ENCODE measurements around the gene RNF223. TPM values are rescaled to one million over a fixed set of nuclear protein-coding genes. Genes with fewer than 3 reads are reported as not detected.

The RNF223 gene
- total RNA-seq, 4 donors from 2014 or later: not detected

DNA sequence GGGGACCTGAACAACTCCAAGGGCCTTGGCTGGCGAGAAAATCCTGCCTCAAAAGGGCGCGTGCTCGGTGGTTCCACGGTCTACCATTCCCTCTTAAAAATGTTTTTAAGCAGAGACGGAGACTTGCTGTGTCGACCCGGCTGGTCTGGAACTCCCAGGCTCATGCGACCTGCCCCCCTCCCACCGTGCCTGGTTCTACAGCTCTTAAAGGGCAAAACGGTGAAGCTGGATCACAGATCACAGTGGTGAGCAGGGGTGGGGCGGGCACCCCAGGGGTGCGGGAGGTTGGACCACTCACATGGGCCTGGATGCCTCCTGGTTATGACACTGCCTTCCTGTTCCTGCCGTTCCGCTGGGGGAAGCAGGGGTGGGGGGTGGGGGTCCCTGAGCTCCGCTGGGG, 46.0 kb upstream of the RNF223 start:
- DNase-seq (ENCODE audit: low spot score in 2 of 2): no peak
- Histone ChIP-seq H3K36me3 (no peaks in the 10 kb centered on the region), H3K4me3 (no peak overlapping the region), H3K4me1 (peaks cover 0 to 24% (median 10%) of the 10 kb centered on the region in 4 donors), H3K27me3 (peaks cover 0 to 7% of the 10 kb centered on the region in 2 donors), H3K9me3 (no peaks in the 10 kb centered on the region), H3K27ac (no peak overlapping the region)
- TF ChIP-seq POLR2A (IDR thresholded peaks at IDR 0.05): no peak
- TF ChIP-seq, protein P1, sequence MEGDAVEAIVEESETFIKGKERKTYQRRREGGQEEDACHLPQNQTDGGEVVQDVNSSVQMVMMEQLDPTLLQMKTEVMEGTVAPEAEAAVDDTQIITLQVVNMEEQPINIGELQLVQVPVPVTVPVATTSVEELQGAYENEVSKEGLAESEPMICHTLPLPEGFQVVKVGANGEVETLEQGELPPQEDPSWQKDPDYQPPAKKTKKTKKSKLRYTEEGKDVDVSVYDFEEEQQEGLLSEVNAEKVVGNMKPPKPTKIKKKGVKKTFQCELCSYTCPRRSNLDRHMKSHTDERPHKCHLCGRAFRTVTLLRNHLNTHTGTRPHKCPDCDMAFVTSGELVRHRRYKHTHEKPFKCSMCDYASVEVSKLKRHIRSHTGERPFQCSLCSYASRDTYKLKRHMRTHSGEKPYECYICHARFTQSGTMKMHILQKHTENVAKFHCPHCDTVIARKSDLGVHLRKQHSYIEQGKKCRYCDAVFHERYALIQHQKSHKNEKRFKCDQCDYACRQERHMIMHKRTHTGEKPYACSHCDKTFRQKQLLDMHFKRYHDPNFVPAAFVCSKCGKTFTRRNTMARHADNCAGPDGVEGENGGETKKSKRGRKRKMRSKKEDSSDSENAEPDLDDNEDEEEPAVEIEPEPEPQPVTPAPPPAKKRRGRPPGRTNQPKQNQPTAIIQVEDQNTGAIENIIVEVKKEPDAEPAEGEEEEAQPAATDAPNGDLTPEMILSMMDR (IDR thresholded peaks at IDR 0.05): no peak
- WGBS, 2 donors: 60 to 70% methylated on average over 16 of the region's 16 CpGs

DNA sequence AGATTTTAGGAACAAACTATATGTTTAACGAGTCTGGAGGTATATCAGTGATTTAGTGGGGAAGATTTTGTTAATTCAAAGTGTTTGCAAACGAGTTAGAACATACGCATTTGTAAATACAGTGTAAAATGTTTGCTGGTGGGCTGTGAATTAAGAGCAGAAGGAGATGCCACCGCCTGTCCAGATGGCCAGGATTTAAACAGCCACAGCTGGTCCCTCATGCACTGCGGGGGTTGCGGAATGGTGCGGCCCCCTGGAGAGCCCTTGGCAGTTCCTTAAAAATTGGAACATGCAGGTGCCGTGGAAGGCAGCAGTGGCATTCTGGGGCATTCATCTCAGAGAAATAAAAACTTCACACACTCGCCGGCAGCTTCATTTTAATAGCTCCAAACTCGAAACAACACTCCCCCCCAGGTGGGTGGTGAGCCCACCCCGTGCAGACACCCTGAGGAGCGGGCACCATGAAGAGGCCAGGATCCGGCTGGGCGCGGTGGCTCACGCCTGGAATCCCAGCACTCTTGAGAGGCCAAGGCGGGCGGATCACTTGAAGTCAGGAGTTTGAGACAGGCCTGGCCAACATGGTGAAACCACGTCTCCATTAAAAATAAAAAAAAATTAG, 45.3 kb upstream of the RNF223 start:
- Histone ChIP-seq H3K9me3 (no peaks in the 10 kb centered on the region), H3K4me3 (no peak overlapping the region), H3K36me3 (no peaks in the 10 kb centered on the region), H3K27ac (no peak overlapping the region), H3K27me3 (peaks cover 0 to 7% of the 10 kb centered on the region in 2 donors), H3K4me1 (peaks cover 0 to 31% (median 10%) of the 10 kb centered on the region in 4 donors)
- 72 to 77% methylated on average over 20 of the region's 20 CpGs for WGBS, 2 donors
- TF ChIP-seq, protein P1 (IDR thresholded peaks at IDR 0.05): no peak
- TF ChIP-seq POLR2A (IDR thresholded peaks at IDR 0.05) (no peak), EP300 (IDR thresholded peaks at IDR 0.05) (no peak)
- DNase-seq (ENCODE audit: low spot score in 2 of 2): no peak

- Histone ChIP-seq H3K9me3 (no peaks in the 10 kb centered on the region), H3K27ac (no peak overlapping the region), H3K27me3 (peaks cover 0 to 7% of the 10 kb centered on the region in 2 donors), H3K4me1 (peaks cover 0 to 32% (median 10%) of the 10 kb centered on the region in 4 donors), H3K4me3 (no peak overlapping the region), H3K36me3 (peaks cover 0 to 2% (median 0%) of the 10 kb centered on the region in 3 donors)
- DNase-seq (ENCODE audit: low spot score in 2 of 2): no peak
- 81 to 82% methylated on average over 11 of the region's 11 CpGs for WGBS, 2 donors
- TF ChIP-seq EP300 (IDR thresholded peaks at IDR 0.05): no peak
- TF ChIP-seq, protein P1 (IDR thresholded peaks at IDR 0.05): no peak
- no peak for TF ChIP-seq POLR2A (IDR thresholded peaks at IDR 0.05)
Measured at GRCh38 chr1:1118876-1119220, 44.7 kb upstream of the RNF223 start.

DNA sequence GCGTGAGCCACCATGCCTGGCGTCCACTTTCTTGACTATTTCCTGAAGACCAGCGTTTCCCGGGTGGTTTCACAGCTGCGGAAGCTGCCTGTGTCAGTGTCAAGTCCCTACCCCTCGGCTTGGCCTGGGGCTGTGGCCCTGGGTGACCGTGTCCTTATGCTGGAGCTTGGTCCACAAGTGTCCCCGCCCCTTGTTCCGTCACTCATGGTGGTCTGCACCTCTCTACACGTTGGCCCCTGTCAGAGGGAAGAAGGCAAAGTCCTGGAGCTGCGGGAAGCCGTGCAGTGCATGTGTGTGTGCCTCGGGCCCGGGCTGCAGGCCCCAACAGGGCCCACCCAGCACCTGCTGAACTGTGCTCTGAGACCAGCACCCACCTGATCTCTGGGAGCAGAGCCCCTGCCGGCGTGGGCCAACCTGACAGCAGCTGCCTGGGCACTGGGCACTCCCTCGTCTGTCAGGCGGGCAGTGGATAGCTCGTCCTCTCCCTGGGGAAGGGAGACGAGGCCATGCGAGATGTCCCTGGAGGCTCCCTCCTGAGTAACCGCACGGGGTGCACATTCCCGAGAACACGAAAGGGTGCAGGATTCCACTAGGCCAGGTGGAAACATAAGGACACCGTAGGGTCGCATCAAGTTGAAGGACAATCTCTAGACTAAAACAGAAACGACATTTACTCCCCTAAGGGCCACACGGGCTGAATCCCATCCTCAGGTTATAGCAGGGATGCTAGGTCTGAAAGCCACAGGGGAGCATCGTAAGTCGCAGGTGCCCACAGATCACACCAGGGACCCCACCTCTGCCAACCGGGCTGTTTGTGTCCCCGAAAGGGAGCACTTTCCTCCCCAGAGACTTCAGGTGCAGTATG, 44.1 kb upstream of the RNF223 start:
- TF ChIP-seq, protein P1 (IDR thresholded peaks at IDR 0.05): no peak
- TF ChIP-seq EP300 (IDR thresholded peaks at IDR 0.05) (no peak), POLR2A (IDR thresholded peaks at IDR 0.05) (no peak)
- Histone ChIP-seq H3K27me3 (peaks cover 0 to 7% of the 10 kb centered on the region in 2 donors), H3K9me3 (peaks cover 0 to 4% (median 0%) of the 10 kb centered on the region in 4 donors), H3K4me1 (peaks cover 0 to 32% (median 10%) of the 10 kb centered on the region in 4 donors), H3K36me3 (peaks cover 0 to 8% (median 0%) of the 10 kb centered on the region in 3 donors), H3K27ac (no peak overlapping the region), H3K4me3 (no peak overlapping the region)
- DNase-seq (ENCODE audit: low spot score in 2 of 2): no peak
- WGBS, 2 donors: 76 to 79% methylated on average over 30 to 32 of the region's 33 CpGs

DNA sequence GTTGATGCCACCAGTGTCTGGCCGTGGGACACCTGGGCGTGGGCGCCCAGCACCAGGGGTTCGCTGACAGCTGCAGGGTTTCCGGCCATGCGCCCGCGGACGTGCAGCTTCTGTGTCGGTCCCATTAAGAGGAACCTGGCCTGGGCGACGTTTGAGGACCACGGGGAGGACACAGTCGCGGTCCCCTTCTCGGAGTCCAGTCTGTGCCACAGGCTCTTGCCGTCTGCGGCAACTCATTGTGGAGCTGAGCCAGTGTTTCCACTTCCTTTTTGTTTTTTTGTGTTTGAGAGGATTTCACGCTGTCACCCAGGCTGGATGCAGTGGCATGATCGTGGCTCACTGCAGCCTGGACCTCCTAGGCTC, 43.3 kb upstream of the RNF223 start:
- Histone ChIP-seq H3K27me3 (peaks cover 0 to 7% of the 10 kb centered on the region in 2 donors), H3K27ac (no peak overlapping the region), H3K4me3 (no peak overlapping the region), H3K4me1 (peaks cover 0 to 30% (median 7%) of the 10 kb centered on the region in 4 donors), H3K36me3 (peaks cover 0 to 16% (median 0%) of the 10 kb centered on the region in 3 donors), H3K9me3 (peaks cover 0 to 9% (median 0%) of the 10 kb centered on the region in 4 donors)
- WGBS, 2 donors: 70 to 79% methylated on average over 17 to 20 of the region's 20 CpGs
- TF ChIP-seq POLR2A (IDR thresholded peaks at IDR 0.05) (no peak), EP300 (IDR thresholded peaks at IDR 0.05) (no peak)
- TF ChIP-seq, protein P1 (IDR thresholded peaks at IDR 0.05): no peak
- no peak for DNase-seq (ENCODE audit: low spot score in 2 of 2)

Measured in tibial nerve (tissue), 4 donors.